ENCODE results near the gene SYP.

DNA sequence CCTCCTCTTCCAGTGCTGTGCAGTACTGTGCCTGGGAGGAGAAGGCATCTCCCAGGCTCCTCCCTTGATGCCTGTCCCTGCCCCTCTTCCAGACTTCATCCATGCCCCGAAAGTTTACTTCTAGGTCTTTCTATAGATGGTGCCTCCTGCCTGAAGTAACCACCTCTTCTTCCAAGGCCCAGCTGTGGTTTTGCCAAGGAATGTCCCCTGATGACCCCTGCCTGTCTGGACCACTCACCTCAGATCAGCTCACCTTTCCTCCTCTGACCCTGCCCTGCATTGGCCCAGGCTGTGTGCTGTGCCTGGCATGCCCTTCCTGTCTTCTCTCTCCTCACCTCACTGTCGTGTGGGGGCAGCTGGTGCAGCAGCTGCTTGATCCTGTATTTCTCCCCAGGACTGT lies 20.6 kb downstream of the SYP start:
- TF ChIP-seq, protein P1, sequence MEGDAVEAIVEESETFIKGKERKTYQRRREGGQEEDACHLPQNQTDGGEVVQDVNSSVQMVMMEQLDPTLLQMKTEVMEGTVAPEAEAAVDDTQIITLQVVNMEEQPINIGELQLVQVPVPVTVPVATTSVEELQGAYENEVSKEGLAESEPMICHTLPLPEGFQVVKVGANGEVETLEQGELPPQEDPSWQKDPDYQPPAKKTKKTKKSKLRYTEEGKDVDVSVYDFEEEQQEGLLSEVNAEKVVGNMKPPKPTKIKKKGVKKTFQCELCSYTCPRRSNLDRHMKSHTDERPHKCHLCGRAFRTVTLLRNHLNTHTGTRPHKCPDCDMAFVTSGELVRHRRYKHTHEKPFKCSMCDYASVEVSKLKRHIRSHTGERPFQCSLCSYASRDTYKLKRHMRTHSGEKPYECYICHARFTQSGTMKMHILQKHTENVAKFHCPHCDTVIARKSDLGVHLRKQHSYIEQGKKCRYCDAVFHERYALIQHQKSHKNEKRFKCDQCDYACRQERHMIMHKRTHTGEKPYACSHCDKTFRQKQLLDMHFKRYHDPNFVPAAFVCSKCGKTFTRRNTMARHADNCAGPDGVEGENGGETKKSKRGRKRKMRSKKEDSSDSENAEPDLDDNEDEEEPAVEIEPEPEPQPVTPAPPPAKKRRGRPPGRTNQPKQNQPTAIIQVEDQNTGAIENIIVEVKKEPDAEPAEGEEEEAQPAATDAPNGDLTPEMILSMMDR (IDR thresholded peaks at IDR 0.05; ENCODE audit: borderline replicate concordance, extremely low read depth, low read length, poor library complexity, severe bottlenecking): no peak
- TF ChIP-seq EZH2 (IDR thresholded peaks at IDR 0.05; ENCODE audit: borderline replicate concordance, low read depth, low read length, severe bottlenecking): no peak
